IMR-90 (cell line): Measurements from ENCODE around the gene SLC36A2. TPM values are rescaled to one million over a fixed set of nuclear protein-coding genes. Genes with fewer than 3 reads are reported as not detected.

Experiments
- ATAC-seq: fragments of 200-7000 bp; cut with Tn5 transposase; 2 replicates; pipeline ENCODE4 v1.9.1; 2020; ENCODE audit warnings: low read depth, mild to moderate bottlenecking, moderate library complexity
- BruUV-seq: library from RNA; stranded (reverse); fragments of 400-500 nt; replicated peaks from 2 replicates; lab custom pipeline; 2021; lab: Mats Ljungman, UMichigan
- CTCF ChIA-PET: fragments of 300-600 bp; formaldehyde crosslinking; extraction: SDS; loops from one replicate; lab custom pipeline; 2021; ENCODE audit warnings: antibody characterized with exemption; lab: Yijun Ruan, JAX
- POLR2A ChIA-PET: fragments of 300-600 bp; sonication (Branson Sonifier 250); formaldehyde crosslinking; loops from one replicate; lab custom pipeline; 2022; ENCODE audit warnings: antibody characterized with exemption; ENCODE audit not compliant: unreplicated experiment; lab: Charles Lee
- DNase-seq: peaks from one replicate; pipeline ENCODE4 v3.0.0; 2013
- H2AFZ ChIP-seq: replicated peaks from 2 replicates; pipeline ENCODE3; 2013; ENCODE audit warnings: low read length, mild to moderate bottlenecking; ENCODE audit not compliant: poor library complexity
- H2AK5ac ChIP-seq: 2 replicates; pipeline ENCODE4 v1.6.1; 2013; ENCODE audit warnings: low read depth, low read length, inconsistent platforms
- H2AK9ac ChIP-seq: replicated peaks from 2 replicates; pipeline ENCODE3; 2013; ENCODE audit warnings: mild to moderate bottlenecking, low read depth, low read length, moderate library complexity; ENCODE audit not compliant: poor library complexity
- H2BK120ac ChIP-seq: 2 replicates; pipeline ENCODE4 v1.6.1; 2013; ENCODE audit warnings: low read depth, low read length, inconsistent platforms
- H2BK15ac ChIP-seq: 3 replicates; pipeline ENCODE4 v1.6.1; 2013; ENCODE audit warnings: low read depth, low read length, inconsistent platforms
- H2BK20ac ChIP-seq: 2 replicates; pipeline ENCODE4 v1.6.1; 2013; ENCODE audit warnings: low read depth, mild to moderate bottlenecking, inconsistent platforms, low read length, moderate library complexity
- H2BK5ac ChIP-seq: 2 replicates; pipeline ENCODE4 v1.6.1; 2013; ENCODE audit warnings: mild to moderate bottlenecking, low read depth, low read length, inconsistent platforms; ENCODE audit not compliant: poor library complexity, severe bottlenecking
- H3K14ac ChIP-seq: replicated peaks from 2 replicates; pipeline ENCODE4 v1.6.1; 2013; ENCODE audit warnings: low read depth, low read length, inconsistent platforms
- H3K18ac ChIP-seq: 2 replicates; pipeline ENCODE4 v1.6.1; 2013; ENCODE audit warnings: low read depth, low read length, control low read depth
- H3K23ac ChIP-seq: 2 replicates; pipeline ENCODE4 v1.6.1; 2013; ENCODE audit warnings: low read depth, low read length, inconsistent platforms
- H3K27ac ChIP-seq: 2 replicates; pipeline ENCODE4 v1.5.1; 2013; ENCODE audit warnings: mild to moderate bottlenecking, control low read depth, low read length; ENCODE audit not compliant: insufficient read depth
- H3K27me3 ChIP-seq: 2 replicates; pipeline ENCODE4 v1.6.1; 2013; ENCODE audit warnings: low read length; ENCODE audit not compliant: control insufficient read depth, insufficient read depth
- H3K36me3 ChIP-seq: 2 replicates; pipeline ENCODE4 v1.6.1; 2013; ENCODE audit warnings: low read length, mixed read lengths; ENCODE audit not compliant: control insufficient read depth, insufficient read depth
- H3K4ac ChIP-seq: 2 replicates; pipeline ENCODE4 v1.6.1; 2013; ENCODE audit warnings: low read depth, low read length, inconsistent platforms
- H3K4me1 ChIP-seq: 2 replicates; pipeline ENCODE4 v1.6.1; 2013; ENCODE audit warnings: low read length, mixed read lengths; ENCODE audit not compliant: control insufficient read depth, insufficient read depth
- H3K4me2 ChIP-seq: 2 replicates; pipeline ENCODE4 v1.6.1; 2013; ENCODE audit warnings: low read depth, mild to moderate bottlenecking, control low read depth, low read length, moderate library complexity
- H3K4me3 ChIP-seq: 2 replicates; pipeline ENCODE4 v1.5.1; 2013; ENCODE audit warnings: low read depth, mild to moderate bottlenecking, control low read depth, low read length, moderate library complexity; ENCODE audit not compliant: insufficient read depth
- H3K56ac ChIP-seq: 2 replicates; pipeline ENCODE4 v1.6.1; 2013; ENCODE audit warnings: low read length, inconsistent platforms; ENCODE audit not compliant: insufficient read depth; ENCODE audit errors: extremely low read depth
- H3K79me1 ChIP-seq, 2 experiments: 2 replicates each; pipeline ENCODE4 v1.6.1; 2013; ENCODE audit warnings: low read length in 2 of 2, inconsistent platforms in 1 of 2, low read depth in 1 of 2
- H3K9ac ChIP-seq: 2 replicates; pipeline ENCODE4 v1.6.1; 2013; ENCODE audit warnings: low read depth, low read length, control low read depth
- H3K9me1 ChIP-seq: 2 replicates; pipeline ENCODE4 v1.6.1; 2013; ENCODE audit warnings: low read length, inconsistent platforms; ENCODE audit not compliant: insufficient read depth
- H3K9me3 ChIP-seq: 2 replicates; pipeline ENCODE4 v1.6.1; 2013; ENCODE audit warnings: low read length; ENCODE audit not compliant: control insufficient read depth, insufficient read depth
- H4K20me1 ChIP-seq: 2 replicates; pipeline ENCODE4 v1.6.1; 2013; ENCODE audit warnings: low read length, inconsistent platforms; ENCODE audit not compliant: insufficient read depth
- H4K5ac ChIP-seq: 2 replicates; pipeline ENCODE4 v1.6.1; 2013; ENCODE audit warnings: mild to moderate bottlenecking, low read depth, low read length, control low read depth
- H4K8ac ChIP-seq, 2 experiments: 2 replicates each; pipeline ENCODE4 v1.6.1; 2013; ENCODE audit warnings: low read depth in 2 of 2, low read length in 2 of 2, control low read depth in 1 of 2, inconsistent platforms in 1 of 2
- H4K91ac ChIP-seq: 2 replicates; pipeline ENCODE4 v1.6.1; 2013; ENCODE audit warnings: low read depth, low read length, inconsistent platforms; ENCODE audit not compliant: insufficient read depth
- BHLHE40 ChIP-seq: fragments of 150-350 bp; IDR thresholded peaks from 2 replicates; pipeline ENCODE4 v1.6.1; 2016; ENCODE audit warnings: mild to moderate bottlenecking, low read depth, low read length
- CHD1 ChIP-seq: IDR thresholded peaks from 2 replicates; pipeline ENCODE4 v1.6.1; 2012; ENCODE audit warnings: low read depth, low read length, improper control_type of control experiment
- CTCF ChIP-seq: conservative IDR thresholded peaks from 2 replicates; pipeline ENCODE4 v1.5.1; 2012; ENCODE audit warnings: mild to moderate bottlenecking, low read depth, low read length, improper control_type of control experiment
- FOS ChIP-seq: fragments of 150-350 bp; IDR thresholded peaks from 2 replicates; pipeline ENCODE4 v1.6.1; 2016; ENCODE audit warnings: low read depth, low read length
- MXI1 ChIP-seq: IDR thresholded peaks from 2 replicates; pipeline ENCODE4 v1.6.1; 2012; ENCODE audit warnings: low read depth, mild to moderate bottlenecking, low read length, moderate library complexity, borderline replicate concordance
- NFE2L2 ChIP-seq: fragments of 150-350 bp; IDR thresholded peaks from 2 replicates; pipeline ENCODE4 v1.6.1; 2016; ENCODE audit warnings: low read depth, mild to moderate bottlenecking, low read length
- POLR2A ChIP-seq: IDR thresholded peaks from 2 replicates; pipeline ENCODE4 v1.6.1; 2012; ENCODE audit warnings: mild to moderate bottlenecking, low read depth, low read length
- RAD21 ChIP-seq: IDR thresholded peaks from 2 replicates; pipeline ENCODE4 v1.6.1; 2012; ENCODE audit warnings: low read length, improper control_type of control experiment
- RFX5 ChIP-seq: IDR thresholded peaks from 2 replicates; pipeline ENCODE4 v1.8.0; 2012; ENCODE audit warnings: low read depth, mild to moderate bottlenecking, low read length, moderate library complexity
- SMC3 ChIP-seq: fragments of 150-350 bp; IDR thresholded peaks from 2 replicates; pipeline ENCODE4 v1.6.1; 2016; ENCODE audit warnings: low read depth, mild to moderate bottlenecking, antibody characterized with exemption, low read length, moderate library complexity
- WGBS, 2 experiments: methylation state at CpG; one replicate each; pipeline versions ENCODE4 v1.1.5 to v1.1.7; 2013; ENCODE audit warnings: missing lambda C conversion rate in 2 of 2; ENCODE audit not compliant: insufficient read length in 1 of 2; ENCODE audit errors: extremely low coverage in 2 of 2; 5-methylcytosine and 5-hydroxymethylcytosine counted together
- dilution Hi-C: fragments of 300-500 bp; cut with HindIII; formaldehyde crosslinking; loops from one replicate; pipeline ENCODE4 v1.14.3; 2018; ENCODE audit warnings: low sequenced_read_pairs; ENCODE audit not compliant: unreplicated experiment
- in situ Hi-C: fragments of 300-500 bp; cut with MboI; formaldehyde crosslinking; loops from 3 replicates; pipeline ENCODE4 v1.14.3; 2019; ENCODE audit warnings: low sequenced_read_pairs, inconsistent platforms, mixed read lengths
- intact Hi-C: fragments of 100-400 bp; cut with micrococcal nuclease; formaldehyde crosslinking; loops from 2 replicates; pipeline ENCODE4 v1.10.0; 2022
- polyA plus RNA-seq, 3 experiments: library from polyadenylated mRNA; depleted of rRNA; stranded (reverse); fragments of >200 nt; gene quantifications; 2 replicates each; pipeline ENCODE4 v1.2.3, GENCODE V29; 2012; ENCODE audit warnings: low replicate concordance in 1 of 3
- total RNA-seq: library from RNA; depleted of rRNA; stranded (reverse); fragments of >200 nt; gene quantifications from 2 replicates; pipeline ENCODE4 v1.2.3, GENCODE V29; 2012

SLC36A2 gene
- total and polyA plus RNA-seq, 2 of the 4 experiments (the other 2 are of a cell fraction) = not detected

GRCh38 chr5:151315998-151316597, 31.3 kb downstream of the SLC36A2 start:
- no peak overlapping the region for H3K9ac ChIP-seq
- no peaks in the 10 kb centered on the region for H3K27me3 ChIP-seq
- no peak overlapping the region for H2BK5ac ChIP-seq
- H2AK5ac ChIP-seq = no peak overlapping the region
- no peak overlapping the region for H4K5ac ChIP-seq
- intact Hi-C loops = loop anchor here (5.0 kb wide), 3 partner anchors 181 to 426 kb away; no protein-coding TSS in a partner anchor
- H3K36me3 ChIP-seq = no peaks in the 10 kb centered on the region
- H2AK9ac ChIP-seq = no peak overlapping the region
- no peak overlapping the region for H2AFZ ChIP-seq
- POLR2A ChIA-PET = no interaction called here
- no peak overlapping the region for H3K23ac ChIP-seq
- DNase-seq (peak; percentile 63), ATAC-seq (peak; percentile 95)
- no peaks in the 10 kb centered on the region for H4K20me1 ChIP-seq
- no peak overlapping the region for H2BK20ac ChIP-seq
- CTCF ChIA-PET = interaction anchor here (0.6 to 1.1 kb wide), 10 partner anchors 8 to 432 kb away, joined by 3 to 9 read pairs (median 4); no protein-coding TSS in a partner anchor
- TF ChIP-seq CHD1 = no peak
- TF ChIP-seq BHLHE40 = no peak
- TF ChIP-seq RAD21 = peak; percentile 63
- TF ChIP-seq RFX5 = no peak
- TF ChIP-seq SMC3 = peak; percentile 69
- no peak for TF ChIP-seq POLR2A
- peak; percentile 81 for TF ChIP-seq CTCF
- TF ChIP-seq NFE2L2 = no peak
- TF ChIP-seq MXI1 = no peak
- no peak for TF ChIP-seq FOS
- H3K4ac ChIP-seq = no peak overlapping the region
- dilution Hi-C loops = no loop called here
- no peak overlapping the region for H2BK15ac ChIP-seq
- no peaks in the 10 kb centered on the region for H3K9me1 ChIP-seq
- H3K18ac ChIP-seq = no peak overlapping the region
- H3K4me1 ChIP-seq = no peaks in the 10 kb centered on the region
- no peak overlapping the region for H3K27ac ChIP-seq
- no peak overlapping the region for H4K91ac ChIP-seq
- H3K4me2 ChIP-seq = no peak overlapping the region
- H3K4me3 ChIP-seq = no peak overlapping the region
- H2BK120ac ChIP-seq = no peak overlapping the region
- 17% methylated on average over 1 of the region's 8 CpGs; no CpG with 5 or more reads in 1 of the 2 experiments for WGBS, 2 experiments
- no TSS peak for BruUV-seq
- H3K79me1 ChIP-seq = no peaks in the 10 kb centered on the region
- in situ Hi-C loops = no loop called here
- H3K14ac ChIP-seq = no peak overlapping the region
- no peak overlapping the region for H3K56ac ChIP-seq
- H3K9me3 ChIP-seq = no peaks in the 10 kb centered on the region
- no peak overlapping the region for H4K8ac ChIP-seq
